GM12892 (cell line): ENCODE results near the gene ABI3BP.

Experiments used
- POLR2A ChIP-seq: IDR thresholded peaks from 2 replicates; pipeline ENCODE4 v1.6.1; 2011; ENCODE audit warnings: low read depth, low read length, control low read depth
- POLR2AphosphoS5 ChIP-seq: IDR thresholded peaks from 2 replicates; pipeline ENCODE4 v1.6.1; 2011; ENCODE audit warnings: low read depth, low read length, control low read depth

GRCh38 chr3:100880072-100880471 is 113.1 kb downstream of the ABI3BP start:
- TF ChIP-seq POLR2A: no peak
- no peak for TF ChIP-seq POLR2AphosphoS5
